ENCODE measurements around the gene MBD5. TPM values are rescaled to one million over a fixed set of nuclear protein-coding genes. Genes with fewer than 3 reads are reported as not detected.

MBD5 gene
- total RNA-seq, 1 donor from 2014 or later, result 14.5 TPM

- Histone ChIP-seq H3K4me3 (ENCODE audit: low read depth, low read length) (no peak overlapping the region), H3K27me3 (ENCODE audit: control insufficient read depth, insufficient read depth, low read length) (no peaks in the 10 kb centered on the region), H3K36me3 (ENCODE audit: control insufficient read depth, insufficient read depth, low read length) (no peaks in the 10 kb centered on the region)
- DNase-seq (ENCODE audit: low read depth), result no peak
- TF ChIP-seq, protein P1, sequence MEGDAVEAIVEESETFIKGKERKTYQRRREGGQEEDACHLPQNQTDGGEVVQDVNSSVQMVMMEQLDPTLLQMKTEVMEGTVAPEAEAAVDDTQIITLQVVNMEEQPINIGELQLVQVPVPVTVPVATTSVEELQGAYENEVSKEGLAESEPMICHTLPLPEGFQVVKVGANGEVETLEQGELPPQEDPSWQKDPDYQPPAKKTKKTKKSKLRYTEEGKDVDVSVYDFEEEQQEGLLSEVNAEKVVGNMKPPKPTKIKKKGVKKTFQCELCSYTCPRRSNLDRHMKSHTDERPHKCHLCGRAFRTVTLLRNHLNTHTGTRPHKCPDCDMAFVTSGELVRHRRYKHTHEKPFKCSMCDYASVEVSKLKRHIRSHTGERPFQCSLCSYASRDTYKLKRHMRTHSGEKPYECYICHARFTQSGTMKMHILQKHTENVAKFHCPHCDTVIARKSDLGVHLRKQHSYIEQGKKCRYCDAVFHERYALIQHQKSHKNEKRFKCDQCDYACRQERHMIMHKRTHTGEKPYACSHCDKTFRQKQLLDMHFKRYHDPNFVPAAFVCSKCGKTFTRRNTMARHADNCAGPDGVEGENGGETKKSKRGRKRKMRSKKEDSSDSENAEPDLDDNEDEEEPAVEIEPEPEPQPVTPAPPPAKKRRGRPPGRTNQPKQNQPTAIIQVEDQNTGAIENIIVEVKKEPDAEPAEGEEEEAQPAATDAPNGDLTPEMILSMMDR (IDR thresholded peaks at IDR 0.05; ENCODE audit: insufficient read depth, low read length, poor library complexity, severe bottlenecking), result no peak
Observed at GRCh38 chr2:148455791-148456190, 434.9 kb downstream of the MBD5 start.

DNA sequence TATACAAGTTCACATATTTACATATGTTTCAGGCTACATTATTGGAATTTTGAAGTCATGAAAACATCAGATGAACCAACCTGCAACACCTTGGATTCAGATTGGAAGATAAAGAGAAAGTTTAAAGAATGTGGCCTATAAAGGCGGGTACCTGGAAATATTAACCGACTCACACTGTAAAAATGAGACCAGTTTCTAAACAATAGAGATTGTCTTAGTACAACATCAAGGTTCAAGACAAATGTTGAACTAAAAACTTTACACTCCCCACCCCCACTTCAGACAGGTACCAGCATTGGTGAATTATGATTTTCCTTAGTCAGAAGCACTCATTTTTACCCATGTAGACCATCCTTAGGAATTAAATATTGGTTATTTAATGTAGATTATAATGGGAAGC lies 437.3 kb downstream of the MBD5 start:
- no peaks in the 10 kb centered on the region for H3K36me3 ChIP-seq (ENCODE audit: control insufficient read depth, insufficient read depth, low read length)
- H3K4me3 ChIP-seq (ENCODE audit: low read depth, low read length), result no peak overlapping the region
- no peak for DNase-seq (ENCODE audit: low read depth)
- TF ChIP-seq, protein P1 (IDR thresholded peaks at IDR 0.05; ENCODE audit: insufficient read depth, low read length, poor library complexity, severe bottlenecking), result no peak
- H3K27me3 ChIP-seq (ENCODE audit: control insufficient read depth, insufficient read depth, low read length), result no peaks in the 10 kb centered on the region

DNA sequence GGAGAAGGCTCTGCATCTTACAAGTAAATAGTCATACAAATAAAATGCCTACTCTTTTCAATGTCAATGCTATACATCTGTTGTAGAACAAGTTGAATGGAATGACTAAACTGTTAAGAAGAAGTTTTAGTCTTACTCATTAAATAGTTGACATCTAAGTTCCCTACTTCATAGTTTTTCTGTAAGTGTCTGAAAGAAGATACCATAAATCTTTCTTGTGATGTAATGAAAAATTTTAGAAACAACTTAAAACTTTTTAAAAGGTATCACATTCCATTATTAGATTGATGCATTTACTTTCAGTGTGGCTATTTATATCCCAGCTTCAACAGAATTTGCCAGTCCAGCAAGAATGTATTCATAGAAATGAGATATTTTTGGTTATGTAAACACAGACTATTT lies 438.5 kb downstream of the MBD5 start:
- H3K4me3 ChIP-seq (ENCODE audit: low read depth, low read length), result no peak overlapping the region
- no peaks in the 10 kb centered on the region for H3K36me3 ChIP-seq (ENCODE audit: control insufficient read depth, insufficient read depth, low read length)
- DNase-seq (ENCODE audit: low read depth), result no peak
- TF ChIP-seq, protein P1 (IDR thresholded peaks at IDR 0.05; ENCODE audit: insufficient read depth, low read length, poor library complexity, severe bottlenecking), result no peak
- no peaks in the 10 kb centered on the region for H3K27me3 ChIP-seq (ENCODE audit: control insufficient read depth, insufficient read depth, low read length)

DNA sequence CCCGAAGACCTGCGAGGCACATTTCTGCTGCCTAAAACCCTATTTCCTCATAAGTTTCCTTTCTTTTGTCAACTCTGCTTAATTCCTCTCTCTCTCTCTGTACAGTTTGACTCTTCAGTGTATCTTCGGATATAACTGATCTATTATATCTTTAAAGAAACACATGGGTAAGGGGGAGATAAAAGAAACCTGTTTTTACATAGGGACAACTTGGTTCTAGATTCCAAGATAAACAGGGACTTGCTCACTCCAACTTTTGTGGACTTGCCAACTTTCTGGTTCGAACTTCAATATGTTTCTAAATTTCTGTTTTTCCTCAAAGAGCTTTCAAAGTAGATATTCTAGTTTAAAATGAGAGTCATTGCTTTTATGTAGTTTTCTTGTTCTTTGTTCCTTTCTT lies 441.0 kb downstream of the MBD5 start:
- TF ChIP-seq, protein P1 (IDR thresholded peaks at IDR 0.05; ENCODE audit: insufficient read depth, low read length, poor library complexity, severe bottlenecking), result no peak
- no peak for DNase-seq (ENCODE audit: low read depth)

DNA sequence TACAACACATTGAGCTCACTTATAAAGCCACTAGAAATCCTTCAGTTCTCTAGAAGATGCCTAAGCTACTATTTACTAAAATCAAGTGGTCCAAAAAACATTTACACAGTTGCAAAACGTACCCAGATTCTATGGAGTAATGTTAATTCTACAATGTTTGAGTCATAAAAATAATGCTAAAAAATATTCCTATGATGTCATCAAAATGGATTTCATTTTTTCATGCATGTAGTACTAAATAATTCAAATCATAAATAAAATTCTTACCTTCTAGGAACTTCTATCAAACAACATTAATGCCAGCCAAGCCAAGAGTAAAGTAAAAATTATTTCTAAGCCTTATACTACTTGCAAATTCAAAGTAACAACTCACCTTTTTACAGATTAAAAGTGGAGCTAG lies 454.7 kb downstream of the MBD5 start:
- DNase-seq (ENCODE audit: low read depth), result no peak
- H3K36me3 ChIP-seq (ENCODE audit: control insufficient read depth, insufficient read depth, low read length), result no peaks in the 10 kb centered on the region
- no peaks in the 10 kb centered on the region for H3K27me3 ChIP-seq (ENCODE audit: control insufficient read depth, insufficient read depth, low read length)
- TF ChIP-seq, protein P1 (IDR thresholded peaks at IDR 0.05; ENCODE audit: insufficient read depth, low read length, poor library complexity, severe bottlenecking), result no peak
- no peak overlapping the region for H3K4me3 ChIP-seq (ENCODE audit: low read depth, low read length)

More for the DNA sequence above, 441.0 kb downstream of the MBD5 start:
- Histone ChIP-seq H3K27me3 (ENCODE audit: control insufficient read depth, insufficient read depth, low read length) (no peaks in the 10 kb centered on the region), H3K36me3 (ENCODE audit: control insufficient read depth, insufficient read depth, low read length) (no peaks in the 10 kb centered on the region), H3K4me3 (ENCODE audit: low read depth, low read length) (no peak overlapping the region)

DNA sequence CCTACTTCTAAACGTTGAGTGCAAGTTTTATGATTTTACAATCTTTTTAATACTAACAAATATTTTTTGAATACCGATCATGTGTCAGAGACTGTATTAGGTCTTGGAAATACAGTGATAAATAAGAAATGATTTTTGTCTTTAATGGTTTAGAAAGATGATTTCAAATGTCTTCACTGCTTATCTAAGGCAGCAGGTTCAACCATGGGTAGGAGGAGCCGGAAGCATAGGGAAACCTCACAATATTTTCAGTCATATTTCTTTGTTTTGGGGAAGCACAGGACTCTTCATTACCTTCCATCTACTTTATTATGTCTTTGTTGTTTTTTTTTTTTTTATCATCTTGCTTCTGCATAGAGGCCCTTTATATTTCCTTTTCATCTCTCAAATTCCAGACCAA lies 458.5 kb downstream of the MBD5 start:
- Histone ChIP-seq H3K27me3 (ENCODE audit: control insufficient read depth, insufficient read depth, low read length) (no peaks in the 10 kb centered on the region), H3K4me3 (ENCODE audit: low read depth, low read length) (no peak overlapping the region), H3K36me3 (ENCODE audit: control insufficient read depth, insufficient read depth, low read length) (no peaks in the 10 kb centered on the region)
- TF ChIP-seq, protein P1 (IDR thresholded peaks at IDR 0.05; ENCODE audit: insufficient read depth, low read length, poor library complexity, severe bottlenecking), result no peak
- no peak for DNase-seq (ENCODE audit: low read depth)

Measured in kidney epithelial cell (primary cell).